Right atrium auricular region (tissue), 2 donors: ENCODE results near the gene FLYWCH2. TPM values are rescaled to one million over a fixed set of nuclear protein-coding genes. Genes with fewer than 3 reads are reported as not detected.
"Not testable (repeated sequence)": the region's sequence is repeated elsewhere in the genome, so short reads cannot be mapped to it uniquely, and the experiment has no call there.

ENCODE experiments used
- DNase-seq: peaks from one replicate; pipeline ENCODE4 v3.0.0-alpha.2; 2019; ENCODE audit warnings: low spot score
- H3K27ac ChIP-seq, 2 donors: fragments of 200-600 bp; sonication (generic); 1 replicate in 1 of 2; 2 replicates in 1 of 2; pipeline ENCODE4 v1.5.1; 2016 to 2019
- H3K27me3 ChIP-seq, 2 donors: fragments of 200-600 bp; sonication (generic); one replicate each; pipeline versions ENCODE4 v1.5.1 to v1.6.0; 2017 to 2019
- H3K36me3 ChIP-seq: fragments of 200-600 bp; sonication (generic); one replicate; pipeline ENCODE4 v1.5.1; 2016
- H3K4me1 ChIP-seq, 2 donors: fragments of 200-600 bp; sonication (generic); one replicate each; pipeline versions ENCODE4 v1.5.1 to v1.6.0; 2017 to 2019
- H3K4me3 ChIP-seq, 2 donors: fragments of 200-600 bp; sonication (generic); 1 replicate in 1 of 2; 2 replicates in 1 of 2; pipeline ENCODE4 v1.5.1; 2017 to 2019; ENCODE audit warnings: mild to moderate bottlenecking in 1 of 2, moderate library complexity in 1 of 2
- H3K9me3 ChIP-seq, 2 donors: fragments of 200-600 bp; sonication (generic); one replicate each; pipeline ENCODE4 v1.5.1; 2019
- CTCF ChIP-seq, 2 donors: fragments of 200-600 bp; sonication (generic); IDR thresholded peaks; one replicate each; pipeline ENCODE4 v1.5.1; 2019; ENCODE audit warnings: antibody characterized with exemption in 2 of 2
- total RNA-seq, 2 donors: library from RNA; depleted of rRNA; stranded (reverse); fragments of >200 nt; gene quantifications; one replicate each; pipeline ENCODE4 v1.1.0, GENCODE V29; 2016

The FLYWCH2 gene
- total RNA-seq, 2 donors from 2014 or later, result 48.2 to 57.9 TPM

- H3K27ac ChIP-seq, result peak overlapping the region; percentile 95 to 98
- peaks cover 0 to 23% of the 10 kb centered on the region in 2 donors for H3K4me1 ChIP-seq
- no peak for TF ChIP-seq CTCF (IDR thresholded peaks at IDR 0.05)
- DNase-seq, result no peak
- H3K27me3 ChIP-seq, result no peaks in the 10 kb centered on the region
- no peaks in the 10 kb centered on the region for H3K36me3 ChIP-seq
- H3K4me3 ChIP-seq, result peak overlapping the region; percentile 87 to 88
- H3K9me3 ChIP-seq, result no peaks in the 10 kb centered on the region
These were observed 21.9 kb downstream of the FLYWCH2 start for GRCh38 chr16:2904922-2905240.

DNA sequence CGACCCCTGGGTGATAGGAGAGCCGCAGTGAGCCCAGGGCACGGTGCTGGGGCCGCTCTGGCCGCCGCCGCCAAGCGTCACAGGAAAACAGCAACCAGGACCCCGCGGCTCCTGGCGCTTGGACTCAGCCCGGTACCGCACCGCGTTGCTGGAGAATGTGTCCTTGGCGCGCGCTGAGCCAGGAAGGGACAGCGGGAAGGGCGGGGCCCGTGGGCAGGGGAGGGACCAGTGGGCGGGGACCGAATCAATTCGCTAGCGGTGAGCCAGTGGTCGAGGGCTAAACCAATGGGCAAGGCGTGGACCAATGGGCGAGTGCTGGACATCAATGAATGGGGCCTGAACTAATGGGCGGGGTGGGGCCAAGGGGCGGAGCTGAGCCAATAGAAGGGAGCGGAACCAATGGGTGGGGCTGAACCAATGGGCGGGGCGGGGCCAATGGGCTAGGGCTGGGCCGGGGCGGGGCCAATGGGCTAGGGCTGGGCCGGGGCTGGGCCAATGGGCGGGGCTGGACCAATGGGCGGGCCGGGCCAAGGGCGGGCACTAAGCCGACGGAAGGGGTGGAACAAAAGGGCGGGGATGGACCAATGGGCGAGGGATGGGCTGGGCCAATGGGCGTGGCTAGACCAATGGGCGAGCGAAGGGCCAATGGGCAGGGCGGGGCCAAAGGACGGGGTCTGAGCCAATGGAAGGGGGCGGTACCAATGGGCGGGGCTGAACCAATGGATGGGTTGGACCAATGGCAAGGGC, 22.4 kb downstream of the FLYWCH2 start:
- Histone ChIP-seq H3K9me3 (no peaks in the 10 kb centered on the region), H3K4me1 (peaks cover 0 to 23% of the 10 kb centered on the region in 2 donors), H3K36me3 (no peaks in the 10 kb centered on the region), H3K27ac (peak overlapping the region; percentile 95 to 98), H3K27me3 (no peaks in the 10 kb centered on the region), H3K4me3 (peak overlapping the region; percentile 87 to 88)
- DNase-seq, result peak; percentile 100
- TF ChIP-seq CTCF (IDR thresholded peaks at IDR 0.05), result no peak

- Histone ChIP-seq H3K9me3 (no peaks in the 10 kb centered on the region), H3K27me3 (no peaks in the 10 kb centered on the region), H3K4me1 (peaks cover 0 to 24% of the 10 kb centered on the region in 2 donors), H3K36me3 (no peaks in the 10 kb centered on the region), H3K4me3 (peak overlapping the region in 1 of 2 donors; percentile 9), H3K27ac (peak overlapping the region; percentile 48 to 51)
- no peak for DNase-seq
- TF ChIP-seq CTCF (IDR thresholded peaks at IDR 0.05), result no peak
These were observed 23.0 kb downstream of the FLYWCH2 start for GRCh38 chr16:2905988-2906387.

DNA sequence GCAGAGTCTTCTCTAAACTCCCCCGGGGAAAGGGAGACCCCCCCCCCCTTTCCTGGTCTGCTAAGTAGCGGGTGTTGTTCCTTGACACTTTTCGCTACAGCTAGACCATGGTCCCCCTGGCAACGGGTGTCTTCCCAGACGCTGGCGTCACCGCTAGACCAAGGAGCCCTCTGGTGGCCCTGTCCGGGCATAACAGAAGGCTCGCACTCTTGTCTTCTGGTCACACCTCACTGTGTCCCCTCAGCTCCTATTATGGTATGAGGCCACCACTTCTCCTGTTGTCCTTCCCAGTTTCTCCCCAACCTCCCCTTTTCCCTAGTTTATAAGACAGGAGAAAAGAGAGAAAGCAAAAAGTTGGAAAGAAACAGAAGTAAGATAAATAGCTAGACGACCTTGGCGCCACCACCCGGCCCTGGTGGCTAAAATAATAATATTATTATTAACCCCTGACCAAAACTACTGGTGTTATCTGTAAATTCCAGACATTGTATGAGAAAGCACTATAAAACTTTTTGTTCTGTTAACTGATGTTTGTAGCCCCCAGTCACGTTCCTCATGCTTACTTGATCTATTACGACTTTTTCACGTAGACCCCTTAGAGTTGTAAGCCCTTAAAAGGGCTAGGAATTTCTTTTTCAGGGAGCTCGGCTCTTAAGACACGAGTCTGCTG, 24.2 kb downstream of the FLYWCH2 start:
- H3K36me3 ChIP-seq, H3K27me3 ChIP-seq, H3K4me3 ChIP-seq, H3K9me3 ChIP-seq: not testable (repeated sequence)
- peaks cover 0 to 29% of the 10 kb centered on the region in 2 donors for H3K4me1 ChIP-seq
- TF ChIP-seq CTCF (IDR thresholded peaks at IDR 0.05), result peak; percentile 29 to 70
- H3K27ac ChIP-seq, result peak overlapping the region; percentile 39 to 60
- DNase-seq, result peak; percentile 75

GRCh38 chr16:2910441-2910969, 27.5 kb downstream of the FLYWCH2 start:
- no peaks in the 10 kb centered on the region for H3K27me3 ChIP-seq
- TF ChIP-seq CTCF (IDR thresholded peaks at IDR 0.05), result no peak

More at GRCh38 chr16:2910441-2910969, 27.5 kb downstream of the FLYWCH2 start:
- Histone ChIP-seq H3K9me3 (no peaks in the 10 kb centered on the region), H3K4me1 (peaks cover 0 to 32% of the 10 kb centered on the region in 2 donors), H3K4me3 (no peak overlapping the region), H3K27ac (no peak overlapping the region), H3K36me3 (peaks cover 13% of the 10 kb centered on the region)
- DNase-seq, result no peak
